Spinal cord (tissue), 10 donors: ENCODE results near the gene TUBGCP3. TPM values are rescaled to one million over a fixed set of nuclear protein-coding genes. Genes with fewer than 3 reads are reported as not detected.

Source experiments
- DNase-seq, 6 donors: peaks; one replicate each; pipeline versions ENCODE4 v3.0.0 to v3.0.0-alpha.2; 2013 to 2015; ENCODE audit warnings: low spot score in 6 of 6, low read depth in 4 of 6
- H3K27ac ChIP-seq: one replicate; pipeline ENCODE4 v1.5.1; 2013; ENCODE audit warnings: low read depth, low read length, control low read depth
- H3K27me3 ChIP-seq: one replicate; pipeline ENCODE4 v1.6.1; 2013; ENCODE audit warnings: low read length; ENCODE audit not compliant: control insufficient read depth, insufficient read depth
- H3K36me3 ChIP-seq: one replicate; pipeline ENCODE4 v1.6.1; 2013; ENCODE audit warnings: low read length; ENCODE audit not compliant: control insufficient read depth, insufficient read depth
- H3K4me1 ChIP-seq: one replicate; pipeline ENCODE4 v1.6.1; 2013; ENCODE audit warnings: low read length; ENCODE audit not compliant: control insufficient read depth, insufficient read depth
- H3K4me3 ChIP-seq: one replicate; pipeline ENCODE4 v1.5.1; 2013; ENCODE audit warnings: low read depth, low read length, control low read depth
- H3K9me3 ChIP-seq: one replicate; pipeline ENCODE4 v1.6.1; 2013; ENCODE audit warnings: low read length; ENCODE audit not compliant: control insufficient read depth, insufficient read depth
- WGBS: methylation state at CpG from one replicate; pipeline ENCODE4 v1.1.5; 2013; ENCODE audit warnings: missing lambda C conversion rate; ENCODE audit not compliant: insufficient coverage; 5-methylcytosine and 5-hydroxymethylcytosine counted together
- polyA plus RNA-seq, 2 donors: library from polyadenylated mRNA; unstranded; fragments of 120-200 nt; gene quantifications; one replicate each; pipeline ENCODE4 v1.2.1, GENCODE V29; 2013; ENCODE audit not compliant: insufficient read length in 2 of 2
- total RNA-seq, 2 donors: library from RNA; depleted of rRNA in 1 of 2; stranded (reverse); fragments of 120-200 nt in 1 of 2; fragments of >200 nt in 1 of 2; gene quantifications; one replicate each; pipeline versions ENCODE4 v1.2.3 to v1.2.4, GENCODE V29; 2013 to 2014
- donor health status: healthy.

The TUBGCP3 gene
- total and polyA plus RNA-seq, 4 donors: 23.2 to 40.5 (median 33.5) TPM

DNA sequence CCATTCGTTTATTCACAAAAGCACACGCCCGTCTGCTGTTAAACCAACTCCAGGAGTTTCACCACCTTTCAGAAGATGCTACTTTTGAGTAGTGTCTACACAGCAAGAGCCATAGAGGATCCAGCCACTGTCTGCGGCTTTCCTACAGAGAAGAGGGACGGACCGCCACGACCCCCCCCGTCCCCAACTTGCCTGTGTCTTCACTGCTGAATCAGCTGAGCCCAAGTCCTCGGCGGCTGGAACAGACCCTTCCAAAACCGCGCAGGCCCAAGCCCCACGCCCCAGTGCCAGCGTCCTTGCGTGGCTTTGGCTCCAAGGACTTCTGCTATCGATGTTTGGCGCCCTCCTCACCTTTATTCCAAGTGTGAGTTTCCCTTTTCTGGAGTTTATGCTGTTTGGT lies 146.7 kb downstream of the TUBGCP3 start:
- peaks cover 18% of the 10 kb centered on the region for H3K27me3 ChIP-seq
- WGBS: 86% methylated on average over 11 of the region's 17 CpGs
- no peak for DNase-seq

DNA sequence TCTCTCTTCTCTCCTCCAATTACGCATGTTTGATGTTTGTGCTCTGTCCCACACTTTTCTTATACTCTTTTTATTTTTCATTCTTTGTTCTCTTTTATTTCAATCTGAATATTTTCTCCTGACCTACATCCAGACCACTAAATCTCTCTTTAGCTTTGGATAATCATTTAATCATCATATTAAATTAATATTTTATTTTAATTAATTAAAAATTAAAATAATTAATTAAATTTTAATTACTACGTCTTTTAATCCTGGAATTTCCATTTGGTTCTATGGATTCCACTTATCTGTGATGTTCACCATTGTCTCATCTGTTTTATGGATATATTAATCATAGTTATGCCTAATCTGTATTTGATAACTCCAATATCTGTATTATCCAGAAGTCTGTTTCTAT lies 149.4 kb downstream of the TUBGCP3 start:
- Histone ChIP-seq H3K4me3 (no peak overlapping the region), H3K36me3 (no peaks in the 10 kb centered on the region), H3K27ac (no peak overlapping the region), H3K9me3 (peaks cover 3% of the 10 kb centered on the region), H3K4me1 (peaks cover 8% of the 10 kb centered on the region), H3K27me3 (peaks cover 9% of the 10 kb centered on the region)
- WGBS: 43% methylated on average over 1 of the region's 2 CpGs
- DNase-seq: no peak

More for the DNA sequence above, 146.7 kb downstream of the TUBGCP3 start:
- Histone ChIP-seq H3K27ac (no peak overlapping the region), H3K36me3 (no peaks in the 10 kb centered on the region), H3K4me3 (no peak overlapping the region), H3K9me3 (peaks cover 3% of the 10 kb centered on the region), H3K4me1 (peaks cover 15% of the 10 kb centered on the region)

- WGBS: no CpG with 5 or more reads among the region's 1 CpG
Measured at GRCh38 chr13:112438094-112438493, 149.9 kb downstream of the TUBGCP3 start.

GRCh38 chr13:112435973-112436372 lies 152.0 kb downstream of the TUBGCP3 start:
- 81% methylated on average over 9 of the region's 9 CpGs for WGBS
- Histone ChIP-seq H3K36me3 (no peaks in the 10 kb centered on the region), H3K4me1 (peaks cover 3% of the 10 kb centered on the region), H3K9me3 (peaks cover 3% of the 10 kb centered on the region), H3K4me3 (no peak overlapping the region), H3K27ac (no peak overlapping the region), H3K27me3 (no peaks in the 10 kb centered on the region)
- DNase-seq: no peak

More at GRCh38 chr13:112438094-112438493, 149.9 kb downstream of the TUBGCP3 start:
- Histone ChIP-seq H3K4me3 (no peak overlapping the region), H3K36me3 (no peaks in the 10 kb centered on the region), H3K4me1 (peaks cover 3% of the 10 kb centered on the region), H3K27ac (no peak overlapping the region), H3K9me3 (peaks cover 3% of the 10 kb centered on the region), H3K27me3 (peaks cover 4% of the 10 kb centered on the region)
- DNase-seq: no peak

Other genes starting within 250 kb of the TUBGCP3 start
- not detected for gene SPACA7, start 211.8 kb downstream of the TUBGCP3 start, total RNA-seq
- not detected for gene SPACA7, start 211.8 kb downstream of the TUBGCP3 start, polyA plus RNA-seq
- 10 to 100 TPM; 18.0 to 24.7 TPM for gene ATP11A, start 101.9 kb upstream of the TUBGCP3 start, total RNA-seq
- gene ATP11A, start 101.9 kb upstream of the TUBGCP3 start, polyA plus RNA-seq: 10 to 100 TPM; 20.2 to 22.9 TPM